Glutamatergic neuron (in vitro differentiated cells): ENCODE data around the gene NDUFAF8. TPM values are rescaled to one million over a fixed set of nuclear protein-coding genes. Genes with fewer than 3 reads are reported as not detected.

Experiments used
- DNase-seq: peaks from one replicate; pipeline ENCODE4 v3.0.0; 2022
- H3K27ac Mint-ChIP-seq: one replicate; pipeline ENCODE4 v1.8.0; 2020; ENCODE audit warnings: mild to moderate bottlenecking, mixed read lengths, inconsistent platforms; ENCODE audit not compliant: unreplicated experiment
- H3K27me3 Mint-ChIP-seq: one replicate; pipeline ENCODE4 v1.8.0; 2020; ENCODE audit warnings: mild to moderate bottlenecking, moderate library complexity, mixed read lengths, inconsistent platforms; ENCODE audit not compliant: unreplicated experiment
- H3K36me3 Mint-ChIP-seq: one replicate; pipeline ENCODE4 v1.8.0; 2020; ENCODE audit warnings: mild to moderate bottlenecking, mixed read lengths, inconsistent platforms; ENCODE audit not compliant: unreplicated experiment
- H3K4me1 Mint-ChIP-seq: one replicate; pipeline ENCODE4 v1.8.0; 2020; ENCODE audit warnings: mild to moderate bottlenecking, low read depth, mixed read lengths, inconsistent platforms; ENCODE audit not compliant: unreplicated experiment
- H3K4me3 Mint-ChIP-seq: one replicate; pipeline ENCODE4 v1.8.0; 2020; ENCODE audit warnings: mild to moderate bottlenecking, mixed read lengths, inconsistent platforms; ENCODE audit not compliant: unreplicated experiment
- H3K9me3 Mint-ChIP-seq: one replicate; pipeline ENCODE4 v1.8.0; 2020; ENCODE audit warnings: mild to moderate bottlenecking, moderate library complexity, mixed read lengths, inconsistent platforms; ENCODE audit not compliant: unreplicated experiment
- CTCF ChIP-seq: fragments of 200-600 bp; sonication (generic); IDR thresholded peaks from one replicate; pipeline ENCODE4 v1.5.0; 2021; ENCODE audit not compliant: partially characterized antibody, unreplicated experiment
- total RNA-seq: library from RNA; stranded (reverse); fragmentation: NEBNext Ultra II Directional; extraction: Animal tissue kit (Norgen Biotek cat#: 25700); gene quantifications from one replicate; pipeline ENCODE4 v1.2.1, GENCODE V29; 2021; ENCODE audit not compliant: unreplicated experiment

NDUFAF8 gene
- total RNA-seq, 1 donor from 2014 or later, result 31.5 TPM

GRCh38 chr17:81238490-81238814 is 666 bp upstream of the NDUFAF8 start:
- no peak for DNase-seq
- Mint-ChIP-seq H3K9me3 (peaks cover 11% of the 10 kb centered on the region), H3K4me1 (peaks cover 21% of the 10 kb centered on the region), H3K27me3 (peaks cover 6% of the 10 kb centered on the region), H3K27ac (no peak overlapping the region), H3K4me3 (peak overlapping the region; percentile 89), H3K36me3 (no peaks in the 10 kb centered on the region)
- no peak for TF ChIP-seq CTCF

- no peak for TF ChIP-seq CTCF
- Mint-ChIP-seq H3K9me3 (peaks cover 8% of the 10 kb centered on the region), H3K4me3 (peak overlapping the region; percentile 93), H3K27me3 (peaks cover 4% of the 10 kb centered on the region), H3K4me1 (peaks cover 22% of the 10 kb centered on the region), H3K27ac (peak overlapping the region; percentile 86), H3K36me3 (no peaks in the 10 kb centered on the region)
- DNase-seq, result peak; percentile 41
These were observed 817 bp downstream of the NDUFAF8 start for GRCh38 chr17:81239714-81240555.

GRCh38 chr17:81240761-81241160 is 1.6 kb downstream of the NDUFAF8 start:
- peaks cover 4% of the 10 kb centered on the region for H3K27me3 Mint-ChIP-seq
- TF ChIP-seq CTCF, result no peak
- peak overlapping the region; percentile 43 for H3K4me3 Mint-ChIP-seq
- H3K27ac Mint-ChIP-seq, result peak overlapping the region; percentile 44
- no peaks in the 10 kb centered on the region for H3K36me3 Mint-ChIP-seq
- no peak for DNase-seq
- peaks cover 7% of the 10 kb centered on the region for H3K9me3 Mint-ChIP-seq
- H3K4me1 Mint-ChIP-seq, result peaks cover 25% of the 10 kb centered on the region

GRCh38 chr17:81241203-81241602 is 2.1 kb downstream of the NDUFAF8 start:
- TF ChIP-seq CTCF, result no peak
- Mint-ChIP-seq H3K4me3 (no peak overlapping the region), H3K27ac (peak overlapping the region; percentile 44), H3K36me3 (no peaks in the 10 kb centered on the region), H3K4me1 (peaks cover 25% of the 10 kb centered on the region), H3K9me3 (peaks cover 7% of the 10 kb centered on the region), H3K27me3 (peaks cover 4% of the 10 kb centered on the region)
- DNase-seq, result no peak

- Mint-ChIP-seq H3K27ac (no peak overlapping the region), H3K4me3 (peak overlapping the region; percentile 32), H3K36me3 (no peaks in the 10 kb centered on the region), H3K4me1 (peaks cover 26% of the 10 kb centered on the region), H3K9me3 (peaks cover 8% of the 10 kb centered on the region), H3K27me3 (peaks cover 5% of the 10 kb centered on the region)
- peak; percentile 87 for DNase-seq
- TF ChIP-seq CTCF, result peak; percentile 91
These were observed 2.7 kb downstream of the NDUFAF8 start for GRCh38 chr17:81241648-81242420.
